ENCODE results near the gene LCK. TPM values are rescaled to one million over a fixed set of nuclear protein-coding genes. Genes with fewer than 3 reads are reported as not detected.
"Not testable (repeated sequence)": the region's sequence is repeated elsewhere in the genome, so short reads cannot be mapped to it uniquely, and the experiment has no call there.

LCK gene
- total RNA-seq, 8 experiments from 2014 or later, result 0.63 to 1.4 (median 1.2) TPM; not detected in 4

GRCh38 chr1:32266921-32267591, 16.0 kb downstream of the LCK start:
- in situ Hi-C loops (cut with MboI; ENCODE audit: low pct_unique_long_range_greater_than_20kb in 2 of 9, low sequenced_read_pairs in 9 of 9, unreplicated experiment in 9 of 9), result no loop called here
- no peak overlapping the region for H3K4me3 ChIP-seq
- H3K27ac ChIP-seq, result no peak overlapping the region
- ATAC-seq (replicated peaks in 6 of 8), result peak in 3 of 8 experiments; percentile 50 to 86 (median 78)
- 15 to 100% (median 63%) methylated on average over 1 to 7 of the region's 7 CpGs for WGBS, 10 experiments
- no peaks in the 10 kb centered on the region for H3K4me1 ChIP-seq (replicated peaks in 1 of 2)

DNA sequence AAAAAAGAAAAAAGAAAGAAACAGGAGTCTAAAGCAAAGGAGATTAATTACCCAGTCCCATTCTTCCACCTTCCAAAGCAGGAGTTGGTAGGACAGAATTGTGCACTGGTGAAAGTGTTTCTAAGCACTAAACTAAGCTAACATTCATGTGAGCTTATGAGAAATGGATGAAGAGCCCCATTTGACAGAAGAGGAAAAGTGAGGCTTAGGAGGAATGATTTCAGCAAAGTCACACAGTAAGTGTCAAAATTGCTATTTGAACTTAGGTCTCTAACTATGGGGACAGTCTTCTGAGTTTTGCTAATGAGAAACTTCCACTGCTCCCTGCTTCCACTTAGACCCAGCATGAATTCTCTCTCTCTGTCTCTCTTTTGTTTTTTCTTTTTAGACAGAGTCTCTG, 18.7 kb downstream of the LCK start:
- no peak for ATAC-seq (replicated peaks in 6 of 8)

DNA sequence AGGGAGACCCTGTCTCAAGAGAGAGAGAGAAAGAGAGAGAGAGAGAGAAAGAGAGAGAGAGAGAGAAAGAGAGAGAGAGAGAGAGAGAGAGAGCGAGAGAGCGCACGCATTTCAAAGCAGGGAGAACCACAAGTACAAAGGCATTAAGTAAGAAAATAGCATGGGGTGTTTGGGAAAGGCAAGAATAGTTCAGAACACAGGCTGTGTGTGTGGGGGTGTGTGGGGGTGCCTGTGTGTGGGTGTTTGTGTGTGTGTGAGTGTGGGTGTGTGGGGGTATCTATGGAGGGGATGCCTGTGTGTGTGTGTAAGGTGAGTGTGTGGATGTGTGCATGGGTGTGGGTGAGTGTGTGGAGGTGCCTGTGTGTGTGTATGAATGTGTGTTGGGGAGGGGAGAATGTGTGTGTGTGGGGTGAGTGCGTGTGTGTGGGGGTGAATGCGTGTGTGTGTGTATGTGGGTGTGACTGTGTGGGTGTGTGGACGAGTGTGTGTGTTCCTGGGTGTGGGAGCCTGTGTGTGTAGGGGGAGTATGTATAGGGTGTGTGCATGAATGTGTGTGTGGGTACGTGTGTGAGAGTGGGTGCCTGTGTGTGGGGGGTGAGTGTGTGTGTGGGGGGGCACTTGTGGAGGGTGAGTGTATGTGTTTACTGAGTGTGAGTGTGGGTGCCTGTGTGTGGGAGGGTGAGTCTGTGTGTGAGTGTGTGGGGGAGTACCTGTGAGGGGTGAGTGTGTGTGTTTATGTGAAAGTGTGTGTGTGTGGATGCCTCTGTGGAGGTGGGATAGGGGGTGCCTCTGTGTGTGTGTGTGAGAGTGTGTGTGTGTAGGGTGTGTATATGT, 21.7 kb downstream of the LCK start:
- Histone ChIP-seq H3K4me3 (no peak overlapping the region), H3K4me1 (replicated peaks in 1 of 2) (peaks cover 3 to 4% of the 10 kb centered on the region in 2 donors), H3K27ac (no peak overlapping the region)
- in situ Hi-C loops (cut with MboI; ENCODE audit: low pct_unique_long_range_greater_than_20kb in 2 of 9, low sequenced_read_pairs in 9 of 9, unreplicated experiment in 9 of 9), result no loop called here
- WGBS, 10 experiments, result 60 to 70% methylated on average over 1 to 2 of the region's 7 CpGs; no CpG with 5 or more reads in 8 of the 10 experiments
- ATAC-seq (replicated peaks in 6 of 8), result peak in 2 of 8 experiments; percentile 20 to 22

More for the DNA sequence above, 18.7 kb downstream of the LCK start:
- Histone ChIP-seq H3K27ac (no peak overlapping the region), H3K4me3 (no peak overlapping the region), H3K4me1 (replicated peaks in 1 of 2) (peaks cover 3 to 4% of the 10 kb centered on the region in 2 donors)
- in situ Hi-C loops (cut with MboI; ENCODE audit: low pct_unique_long_range_greater_than_20kb in 2 of 9, low sequenced_read_pairs in 9 of 9, unreplicated experiment in 9 of 9), result no loop called here

DNA sequence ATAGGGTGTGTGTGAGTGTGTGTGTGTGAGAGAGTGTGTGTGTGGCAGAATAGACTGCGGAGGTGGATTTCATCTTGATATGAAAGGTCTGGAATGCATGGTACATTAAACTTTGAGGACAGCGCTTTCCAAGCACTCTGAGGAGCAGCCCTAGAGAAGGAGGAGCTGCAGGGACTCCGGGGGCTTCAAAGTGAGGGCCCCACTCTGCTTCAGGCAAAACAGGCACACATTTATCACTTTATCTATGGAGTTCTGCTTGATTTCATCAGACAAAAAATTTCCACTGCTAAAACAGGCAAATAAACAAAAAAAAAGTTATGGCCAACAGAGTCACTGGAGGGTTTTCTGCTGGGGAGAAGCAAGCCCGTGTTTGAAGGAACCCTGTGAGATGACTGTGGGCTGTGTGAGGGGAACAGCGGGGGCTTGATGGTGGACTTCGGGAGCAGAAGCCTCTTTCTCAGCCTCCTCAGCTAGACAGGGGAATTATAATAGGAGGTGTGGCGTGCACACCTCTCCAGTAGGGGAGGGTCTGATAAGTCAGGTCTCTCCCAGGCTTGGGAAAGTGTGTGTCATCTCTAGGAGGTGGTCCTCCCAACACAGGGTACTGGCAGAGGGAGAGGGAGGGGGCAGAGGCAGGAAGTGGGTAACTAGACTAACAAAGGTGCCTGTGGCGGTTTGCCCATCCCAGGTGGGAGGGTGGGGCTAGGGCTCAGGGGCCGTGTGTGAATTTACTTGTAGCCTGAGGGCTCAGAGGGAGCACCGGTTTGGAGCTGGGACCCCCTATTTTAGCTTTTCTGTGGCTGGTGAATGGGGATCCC, 22.5 kb downstream of the LCK start:
- 29 to 64% (median 42%) methylated on average over 1 to 8 of the region's 10 CpGs; no CpG with 5 or more reads in 1 of the 10 experiments for WGBS, 10 experiments
- H3K4me3 ChIP-seq, result no peak overlapping the region
- in situ Hi-C loops (cut with MboI; ENCODE audit: low pct_unique_long_range_greater_than_20kb in 2 of 9, low sequenced_read_pairs in 9 of 9, unreplicated experiment in 9 of 9), result no loop called here
- no peak overlapping the region for H3K27ac ChIP-seq
- ATAC-seq (replicated peaks in 6 of 8), result peak in 6 of 8 experiments; percentile 16 to 57 (median 34)
- peaks cover 3 to 4% of the 10 kb centered on the region in 2 donors for H3K4me1 ChIP-seq (replicated peaks in 1 of 2)

DNA sequence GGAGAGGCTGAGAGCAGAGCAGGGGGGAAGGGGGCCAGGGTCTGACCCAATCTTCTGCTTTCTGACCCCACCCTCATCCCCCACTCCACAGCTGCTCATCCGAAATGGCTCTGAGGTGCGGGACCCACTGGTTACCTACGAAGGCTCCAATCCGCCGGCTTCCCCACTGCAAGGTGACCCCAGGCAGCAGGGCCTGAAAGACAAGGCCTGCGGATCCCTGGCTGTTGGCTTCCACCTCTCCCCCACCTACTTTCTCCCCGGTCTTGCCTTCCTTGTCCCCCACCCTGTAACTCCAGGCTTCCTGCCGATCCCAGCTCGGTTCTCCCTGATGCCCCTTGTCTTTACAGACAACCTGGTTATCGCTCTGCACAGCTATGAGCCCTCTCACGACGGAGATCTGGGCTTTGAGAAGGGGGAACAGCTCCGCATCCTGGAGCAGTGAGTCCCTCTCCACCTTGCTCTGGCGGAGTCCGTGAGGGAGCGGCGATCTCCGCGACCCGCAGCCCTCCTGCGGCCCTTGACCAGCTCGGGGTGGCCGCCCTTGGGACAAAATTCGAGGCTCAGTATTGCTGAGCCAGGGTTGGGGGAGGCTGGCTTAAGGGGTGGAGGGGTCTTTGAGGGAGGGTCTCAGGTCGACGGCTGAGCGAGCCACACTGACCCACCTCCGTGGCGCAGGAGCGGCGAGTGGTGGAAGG, 23.7 kb downstream of the LCK start:
- ATAC-seq (replicated peaks in 6 of 8), result peak in 2 of 8 experiments; percentile 4 to 12
- 40 to 84% (median 81%) methylated on average over 1 to 7 of the region's 31 CpGs; no CpG with 5 or more reads in 6 of the 10 experiments for WGBS, 10 experiments
- in situ Hi-C loops (cut with MboI; ENCODE audit: low pct_unique_long_range_greater_than_20kb in 2 of 9, low sequenced_read_pairs in 9 of 9, unreplicated experiment in 9 of 9), result no loop called here
- no peak overlapping the region for H3K27ac ChIP-seq
- no peak overlapping the region for H3K4me3 ChIP-seq
- peaks cover 3 to 4% of the 10 kb centered on the region in 2 donors for H3K4me1 ChIP-seq (replicated peaks in 1 of 2)

- 84 to 100% methylated on average over 1 to 5 of the region's 41 CpGs; no CpG with 5 or more reads in 8 of the 10 experiments for WGBS, 10 experiments
- ATAC-seq (replicated peaks in 6 of 8), result peak in 1 of 8 experiments; percentile 11
- no peak overlapping the region for H3K4me3 ChIP-seq
- H3K27ac ChIP-seq, result no peak overlapping the region
- H3K4me1 ChIP-seq (replicated peaks in 1 of 2), result peaks cover 3 to 4% of the 10 kb centered on the region in 2 donors
- in situ Hi-C loops (cut with MboI; ENCODE audit: low pct_unique_long_range_greater_than_20kb in 2 of 9, low sequenced_read_pairs in 9 of 9, unreplicated experiment in 9 of 9), result no loop called here
Measured at GRCh38 chr1:32275424-32275823, 24.4 kb downstream of the LCK start.

DNA sequence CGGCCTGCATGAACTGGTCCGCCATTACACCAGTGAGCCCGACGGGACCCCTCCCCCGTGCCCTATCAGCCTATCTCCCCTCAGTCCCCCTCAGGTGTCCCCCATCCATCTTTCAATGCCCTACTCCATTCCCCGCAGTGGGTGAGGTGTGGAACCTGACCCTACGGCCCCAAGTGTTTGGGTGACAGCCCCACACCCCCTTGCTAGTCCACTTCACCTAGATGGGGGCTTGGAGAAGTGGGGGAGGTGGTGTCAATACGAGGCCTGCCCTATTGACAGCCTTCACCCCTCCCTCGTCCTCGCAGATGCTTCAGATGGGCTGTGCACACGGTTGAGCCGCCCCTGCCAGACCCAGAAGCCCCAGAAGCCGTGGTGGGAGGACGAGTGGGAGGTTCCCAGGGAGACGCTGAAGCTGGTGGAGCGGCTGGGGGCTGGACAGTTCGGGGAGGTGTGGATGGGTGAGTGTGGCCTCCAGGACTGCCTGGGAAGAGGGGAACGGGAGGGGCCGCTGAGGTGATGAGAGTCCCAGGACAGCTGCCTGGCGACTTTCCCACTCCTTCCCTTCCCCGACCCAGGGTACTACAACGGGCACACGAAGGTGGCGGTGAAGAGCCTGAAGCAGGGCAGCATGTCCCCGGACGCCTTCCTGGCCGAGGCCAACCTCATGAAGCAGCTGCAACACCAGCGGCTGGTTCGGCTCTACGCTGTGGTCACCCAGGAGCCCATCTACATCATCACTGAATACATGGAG, 25.1 kb downstream of the LCK start:
- Histone ChIP-seq H3K27ac (no peak overlapping the region), H3K4me3 (no peak overlapping the region), H3K4me1 (replicated peaks in 1 of 2) (peaks cover 3 to 4% of the 10 kb centered on the region in 2 donors)
- WGBS, 10 experiments, result 17 to 98% (median 88%) methylated on average over 1 to 15 of the region's 30 CpGs; no CpG with 5 or more reads in 3 of the 10 experiments
- ATAC-seq (replicated peaks in 6 of 8), result peak in 1 of 8 experiments; percentile 6
- in situ Hi-C loops (cut with MboI; ENCODE audit: low pct_unique_long_range_greater_than_20kb in 2 of 9, low sequenced_read_pairs in 9 of 9, unreplicated experiment in 9 of 9), result no loop called here

DNA sequence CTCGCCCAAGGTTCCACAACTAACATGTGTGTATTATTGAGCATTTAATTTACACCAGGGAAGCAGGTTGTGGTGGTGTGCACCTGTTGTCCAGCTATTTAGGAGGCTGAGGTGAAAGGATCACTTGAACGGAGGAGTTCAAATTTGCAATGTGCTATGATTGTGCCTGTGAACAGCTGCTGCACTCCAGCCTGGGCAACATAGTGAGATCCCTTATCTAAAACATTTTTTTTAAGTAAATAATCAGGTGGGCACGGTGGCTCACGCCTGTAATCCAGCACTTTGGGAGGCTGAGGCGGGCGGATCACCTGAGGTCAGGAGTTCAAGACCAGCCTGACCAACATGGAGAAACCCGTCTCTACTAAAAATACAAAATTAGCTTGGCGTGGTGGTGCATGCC, 33.7 kb downstream of the LCK start:
- WGBS, 10 experiments, result 51 to 100% (median 91%) methylated on average over 1 to 8 of the region's 8 CpGs; no CpG with 5 or more reads in 2 of the 10 experiments
- H3K4me1 ChIP-seq (replicated peaks in 1 of 2); H3K4me3 ChIP-seq; in situ Hi-C loops (cut with MboI; ENCODE audit: low pct_unique_long_range_greater_than_20kb in 2 of 9, low sequenced_read_pairs in 9 of 9, unreplicated experiment in 9 of 9); H3K27ac ChIP-seq; ATAC-seq (replicated peaks in 6 of 8): not testable (repeated sequence)

- Histone ChIP-seq H3K4me1 (replicated peaks in 1 of 2) (peaks cover 0 to 5% of the 10 kb centered on the region in 2 donors), H3K27ac (no peak overlapping the region), H3K4me3 (no peak overlapping the region)
- 100% methylated on average over 1 to 3 of the region's 3 CpGs; no CpG with 5 or more reads in 6 of the 10 experiments for WGBS, 10 experiments
- peak in 1 of 8 experiments; percentile 30 for ATAC-seq (replicated peaks in 6 of 8)
- in situ Hi-C loops (cut with MboI; ENCODE audit: low pct_unique_long_range_greater_than_20kb in 2 of 9, low sequenced_read_pairs in 9 of 9, unreplicated experiment in 9 of 9), result no loop called here
Measured at GRCh38 chr1:32285658-32286057, 34.6 kb downstream of the LCK start.

DNA sequence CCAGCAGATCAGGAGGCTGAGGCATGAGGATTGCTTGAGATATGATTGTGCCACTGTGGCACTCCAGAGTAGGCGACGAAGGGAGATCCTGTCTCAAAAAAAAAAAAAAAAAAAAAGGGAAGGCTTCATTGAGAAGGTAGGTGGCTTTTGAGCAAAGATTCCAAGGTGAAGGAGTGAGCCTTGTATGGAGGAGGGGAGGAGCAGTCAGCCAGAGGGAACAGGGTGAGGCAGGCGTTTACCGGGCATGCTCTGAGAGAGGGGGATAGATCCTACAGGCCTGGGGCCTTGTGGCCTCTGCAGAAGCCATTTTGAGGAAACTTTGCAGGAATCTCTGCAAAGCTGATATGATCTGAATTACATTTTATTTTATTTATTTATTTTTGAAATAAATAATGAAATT, 35.7 kb downstream of the LCK start:
- in situ Hi-C loops (cut with MboI; ENCODE audit: low pct_unique_long_range_greater_than_20kb in 2 of 9, low sequenced_read_pairs in 9 of 9, unreplicated experiment in 9 of 9), result no loop called here
- 75 to 100% (median 95%) methylated on average over 1 to 4 of the region's 4 CpGs; no CpG with 5 or more reads in 1 of the 10 experiments for WGBS, 10 experiments
- no peak overlapping the region for H3K27ac ChIP-seq
- no peak overlapping the region for H3K4me3 ChIP-seq
- H3K4me1 ChIP-seq (replicated peaks in 1 of 2), result peaks cover 0 to 5% of the 10 kb centered on the region in 2 donors
- no peak for ATAC-seq (replicated peaks in 6 of 8)

- Histone ChIP-seq H3K27ac (no peak overlapping the region), H3K4me3 (no peak overlapping the region), H3K4me1 (replicated peaks in 1 of 2) (peaks cover 0 to 5% of the 10 kb centered on the region in 2 donors)
- ATAC-seq (replicated peaks in 6 of 8), result no peak
- in situ Hi-C loops (cut with MboI; ENCODE audit: low pct_unique_long_range_greater_than_20kb in 2 of 9, low sequenced_read_pairs in 9 of 9, unreplicated experiment in 9 of 9), result no loop called here
- 90 to 100% (median 94%) methylated on average over 1 to 6 of the region's 7 CpGs; no CpG with 5 or more reads in 1 of the 10 experiments for WGBS, 10 experiments
Measured at GRCh38 chr1:32289256-32289655, 38.2 kb downstream of the LCK start.

All from motor neuron (in vitro differentiated cells).